IMR-90 (cell line): ENCODE results near the gene ZNF521. TPM values are rescaled to one million over a fixed set of nuclear protein-coding genes. Genes with fewer than 3 reads are reported as not detected.

ENCODE experiments used
- ATAC-seq: fragments of 200-7000 bp; cut with Tn5 transposase; 2 replicates; pipeline ENCODE4 v1.9.1; 2020; ENCODE audit warnings: low read depth, mild to moderate bottlenecking, moderate library complexity
- BruUV-seq: library from RNA; stranded (reverse); fragments of 400-500 nt; replicated peaks from 2 replicates; lab custom pipeline; 2021; lab: Mats Ljungman, UMichigan
- CTCF ChIA-PET: fragments of 300-600 bp; formaldehyde crosslinking; extraction: SDS; loops from one replicate; lab custom pipeline; 2021; ENCODE audit warnings: antibody characterized with exemption; lab: Yijun Ruan, JAX
- POLR2A ChIA-PET: fragments of 300-600 bp; sonication (Branson Sonifier 250); formaldehyde crosslinking; loops from one replicate; lab custom pipeline; 2022; ENCODE audit warnings: antibody characterized with exemption; ENCODE audit not compliant: unreplicated experiment; lab: Charles Lee
- DNase-seq: peaks from one replicate; pipeline ENCODE4 v3.0.0; 2013
- H2AFZ ChIP-seq: replicated peaks from 2 replicates; pipeline ENCODE3; 2013; ENCODE audit warnings: low read length, mild to moderate bottlenecking; ENCODE audit not compliant: poor library complexity
- H2AK5ac ChIP-seq: 2 replicates; pipeline ENCODE4 v1.6.1; 2013; ENCODE audit warnings: low read depth, low read length, inconsistent platforms
- H2AK9ac ChIP-seq: replicated peaks from 2 replicates; pipeline ENCODE3; 2013; ENCODE audit warnings: mild to moderate bottlenecking, low read depth, low read length, moderate library complexity; ENCODE audit not compliant: poor library complexity
- H2BK120ac ChIP-seq: 2 replicates; pipeline ENCODE4 v1.6.1; 2013; ENCODE audit warnings: low read depth, low read length, inconsistent platforms
- H2BK15ac ChIP-seq: 3 replicates; pipeline ENCODE4 v1.6.1; 2013; ENCODE audit warnings: low read depth, low read length, inconsistent platforms
- H2BK20ac ChIP-seq: 2 replicates; pipeline ENCODE4 v1.6.1; 2013; ENCODE audit warnings: low read depth, mild to moderate bottlenecking, inconsistent platforms, low read length, moderate library complexity
- H2BK5ac ChIP-seq: 2 replicates; pipeline ENCODE4 v1.6.1; 2013; ENCODE audit warnings: mild to moderate bottlenecking, low read depth, low read length, inconsistent platforms; ENCODE audit not compliant: poor library complexity, severe bottlenecking
- H3K14ac ChIP-seq: replicated peaks from 2 replicates; pipeline ENCODE4 v1.6.1; 2013; ENCODE audit warnings: low read depth, low read length, inconsistent platforms
- H3K18ac ChIP-seq: 2 replicates; pipeline ENCODE4 v1.6.1; 2013; ENCODE audit warnings: low read depth, low read length, control low read depth
- H3K23ac ChIP-seq: 2 replicates; pipeline ENCODE4 v1.6.1; 2013; ENCODE audit warnings: low read depth, low read length, inconsistent platforms
- H3K27ac ChIP-seq: 2 replicates; pipeline ENCODE4 v1.5.1; 2013; ENCODE audit warnings: mild to moderate bottlenecking, control low read depth, low read length; ENCODE audit not compliant: insufficient read depth
- H3K27me3 ChIP-seq: 2 replicates; pipeline ENCODE4 v1.6.1; 2013; ENCODE audit warnings: low read length; ENCODE audit not compliant: control insufficient read depth, insufficient read depth
- H3K36me3 ChIP-seq: 2 replicates; pipeline ENCODE4 v1.6.1; 2013; ENCODE audit warnings: low read length, mixed read lengths; ENCODE audit not compliant: control insufficient read depth, insufficient read depth
- H3K4ac ChIP-seq: 2 replicates; pipeline ENCODE4 v1.6.1; 2013; ENCODE audit warnings: low read depth, low read length, inconsistent platforms
- H3K4me1 ChIP-seq: 2 replicates; pipeline ENCODE4 v1.6.1; 2013; ENCODE audit warnings: low read length, mixed read lengths; ENCODE audit not compliant: control insufficient read depth, insufficient read depth
- H3K4me2 ChIP-seq: 2 replicates; pipeline ENCODE4 v1.6.1; 2013; ENCODE audit warnings: low read depth, mild to moderate bottlenecking, control low read depth, low read length, moderate library complexity
- H3K4me3 ChIP-seq: 2 replicates; pipeline ENCODE4 v1.5.1; 2013; ENCODE audit warnings: low read depth, mild to moderate bottlenecking, control low read depth, low read length, moderate library complexity; ENCODE audit not compliant: insufficient read depth
- H3K56ac ChIP-seq: 2 replicates; pipeline ENCODE4 v1.6.1; 2013; ENCODE audit warnings: low read length, inconsistent platforms; ENCODE audit not compliant: insufficient read depth; ENCODE audit errors: extremely low read depth
- H3K79me1 ChIP-seq, 2 experiments: 2 replicates each; pipeline ENCODE4 v1.6.1; 2013; ENCODE audit warnings: low read length in 2 of 2, inconsistent platforms in 1 of 2, low read depth in 1 of 2
- H3K9ac ChIP-seq: 2 replicates; pipeline ENCODE4 v1.6.1; 2013; ENCODE audit warnings: low read depth, low read length, control low read depth
- H3K9me1 ChIP-seq: 2 replicates; pipeline ENCODE4 v1.6.1; 2013; ENCODE audit warnings: low read length, inconsistent platforms; ENCODE audit not compliant: insufficient read depth
- H3K9me3 ChIP-seq: 2 replicates; pipeline ENCODE4 v1.6.1; 2013; ENCODE audit warnings: low read length; ENCODE audit not compliant: control insufficient read depth, insufficient read depth
- H4K20me1 ChIP-seq: 2 replicates; pipeline ENCODE4 v1.6.1; 2013; ENCODE audit warnings: low read length, inconsistent platforms; ENCODE audit not compliant: insufficient read depth
- H4K5ac ChIP-seq: 2 replicates; pipeline ENCODE4 v1.6.1; 2013; ENCODE audit warnings: mild to moderate bottlenecking, low read depth, low read length, control low read depth
- H4K8ac ChIP-seq, 2 experiments: 2 replicates each; pipeline ENCODE4 v1.6.1; 2013; ENCODE audit warnings: low read depth in 2 of 2, low read length in 2 of 2, control low read depth in 1 of 2, inconsistent platforms in 1 of 2
- H4K91ac ChIP-seq: 2 replicates; pipeline ENCODE4 v1.6.1; 2013; ENCODE audit warnings: low read depth, low read length, inconsistent platforms; ENCODE audit not compliant: insufficient read depth
- BHLHE40 ChIP-seq: fragments of 150-350 bp; IDR thresholded peaks from 2 replicates; pipeline ENCODE4 v1.6.1; 2016; ENCODE audit warnings: mild to moderate bottlenecking, low read depth, low read length
- CEBPB ChIP-seq: IDR thresholded peaks from 2 replicates; pipeline ENCODE4 v1.6.1; 2012; ENCODE audit warnings: low read depth, low read length, improper control_type of control experiment
- CTCF ChIP-seq: conservative IDR thresholded peaks from 2 replicates; pipeline ENCODE4 v1.5.1; 2012; ENCODE audit warnings: mild to moderate bottlenecking, low read depth, low read length, improper control_type of control experiment
- ELK1 ChIP-seq: fragments of 150-350 bp; IDR thresholded peaks from 2 replicates; pipeline ENCODE4 v1.6.1; 2016; ENCODE audit warnings: low read depth, mild to moderate bottlenecking, low read length, moderate library complexity, borderline replicate concordance
- FOS ChIP-seq: fragments of 150-350 bp; IDR thresholded peaks from 2 replicates; pipeline ENCODE4 v1.6.1; 2016; ENCODE audit warnings: low read depth, low read length
- MAZ ChIP-seq: IDR thresholded peaks from 2 replicates; pipeline ENCODE4 v1.6.1; 2012; ENCODE audit warnings: low read depth, mild to moderate bottlenecking, low read length, improper control_type of control experiment, moderate library complexity, borderline replicate concordance
- MXI1 ChIP-seq: IDR thresholded peaks from 2 replicates; pipeline ENCODE4 v1.6.1; 2012; ENCODE audit warnings: low read depth, mild to moderate bottlenecking, low read length, moderate library complexity, borderline replicate concordance
- NFE2L2 ChIP-seq: fragments of 150-350 bp; IDR thresholded peaks from 2 replicates; pipeline ENCODE4 v1.6.1; 2016; ENCODE audit warnings: low read depth, mild to moderate bottlenecking, low read length
- RCOR1 ChIP-seq: IDR thresholded peaks from 2 replicates; pipeline ENCODE4 v1.6.1; 2012; ENCODE audit warnings: mild to moderate bottlenecking, low read length, improper control_type of control experiment; ENCODE audit not compliant: insufficient replicate concordance
- RFX5 ChIP-seq: IDR thresholded peaks from 2 replicates; pipeline ENCODE4 v1.8.0; 2012; ENCODE audit warnings: low read depth, mild to moderate bottlenecking, low read length, moderate library complexity
- SMC3 ChIP-seq: fragments of 150-350 bp; IDR thresholded peaks from 2 replicates; pipeline ENCODE4 v1.6.1; 2016; ENCODE audit warnings: low read depth, mild to moderate bottlenecking, antibody characterized with exemption, low read length, moderate library complexity
- WGBS, 2 experiments: methylation state at CpG; one replicate each; pipeline versions ENCODE4 v1.1.5 to v1.1.7; 2013; ENCODE audit warnings: missing lambda C conversion rate in 2 of 2; ENCODE audit not compliant: insufficient read length in 1 of 2; ENCODE audit errors: extremely low coverage in 2 of 2; 5-methylcytosine and 5-hydroxymethylcytosine counted together
- dilution Hi-C: fragments of 300-500 bp; cut with HindIII; formaldehyde crosslinking; loops from one replicate; pipeline ENCODE4 v1.14.3; 2018; ENCODE audit warnings: low sequenced_read_pairs; ENCODE audit not compliant: unreplicated experiment
- in situ Hi-C: fragments of 300-500 bp; cut with MboI; formaldehyde crosslinking; loops from 3 replicates; pipeline ENCODE4 v1.14.3; 2019; ENCODE audit warnings: low sequenced_read_pairs, inconsistent platforms, mixed read lengths
- intact Hi-C: fragments of 100-400 bp; cut with micrococcal nuclease; formaldehyde crosslinking; loops from 2 replicates; pipeline ENCODE4 v1.10.0; 2022
- polyA plus RNA-seq, 3 experiments: library from polyadenylated mRNA; depleted of rRNA; stranded (reverse); fragments of >200 nt; gene quantifications; 2 replicates each; pipeline ENCODE4 v1.2.3, GENCODE V29; 2012; ENCODE audit warnings: low replicate concordance in 1 of 3
- total RNA-seq: library from RNA; depleted of rRNA; stranded (reverse); fragments of >200 nt; gene quantifications from 2 replicates; pipeline ENCODE4 v1.2.3, GENCODE V29; 2012

ZNF521 gene
- total and polyA plus RNA-seq, 2 of the 4 experiments (the other 2 are of a cell fraction): 21.5 to 59.3 TPM

GRCh38 chr18:25081001-25081400, 271.0 kb downstream of the ZNF521 start:
- Histone ChIP-seq H3K9me3 (no peaks in the 10 kb centered on the region), H3K9ac (no peak overlapping the region), H4K5ac (no peak overlapping the region), H2AFZ (no peak overlapping the region), H4K8ac (no peak overlapping the region), H3K4me3 (no peak overlapping the region), H3K4me2 (no peak overlapping the region), H3K4me1 (peaks cover 9% of the 10 kb centered on the region; the same call in 1 of the 2 replicates), H2BK20ac (no peak overlapping the region), H2BK15ac (no peak overlapping the region), H2AK5ac (no peak overlapping the region), H3K27me3 (no peaks in the 10 kb centered on the region), H3K9me1 (0 out of 2 replicates have a peak, but pooled peaks cover 7% of the 10 kb centered on the region), H4K91ac (no peak overlapping the region), H3K36me3 (peaks cover 17% of the 10 kb centered on the region), H3K23ac (no peak overlapping the region), H2BK120ac (no peak overlapping the region), H3K56ac (no peak overlapping the region), H3K79me1 (no peaks in the 10 kb centered on the region), H3K4ac (no peak overlapping the region), H2AK9ac (no peak overlapping the region), H3K27ac (no peak overlapping the region), H3K18ac (no peak overlapping the region), H2BK5ac (no peak overlapping the region), H3K14ac (no peak overlapping the region), H4K20me1 (no peaks in the 10 kb centered on the region)
- ChIA-PET CTCF (no interaction called here), POLR2A (no interaction called here)
- ATAC-seq (no peak), DNase-seq (no peak)
- dilution Hi-C loops: no loop called here
- TF ChIP-seq MAZ: no peak
- TF ChIP-seq ELK1: no peak
- no peak for TF ChIP-seq RCOR1
- no peak for TF ChIP-seq SMC3
- no peak for TF ChIP-seq FOS
- TF ChIP-seq MXI1: no peak
- no peak for TF ChIP-seq CEBPB
- no peak for TF ChIP-seq RFX5
- no peak for TF ChIP-seq BHLHE40
- TF ChIP-seq NFE2L2: no peak
- TF ChIP-seq CTCF: no peak
- in situ Hi-C loops: no loop called here
- intact Hi-C loops: no loop called here
- 100% methylated on average over 2 of the region's 8 CpGs; no CpG with 5 or more reads in 1 of the 2 experiments for WGBS, 2 experiments
- BruUV-seq: no TSS peak
